Measurements from ENCODE around the gene LAMA4.

- TF ChIP-seq TAF1 (conservative IDR thresholded peaks at IDR 0.05): no peak
- TF ChIP-seq, protein P1, sequence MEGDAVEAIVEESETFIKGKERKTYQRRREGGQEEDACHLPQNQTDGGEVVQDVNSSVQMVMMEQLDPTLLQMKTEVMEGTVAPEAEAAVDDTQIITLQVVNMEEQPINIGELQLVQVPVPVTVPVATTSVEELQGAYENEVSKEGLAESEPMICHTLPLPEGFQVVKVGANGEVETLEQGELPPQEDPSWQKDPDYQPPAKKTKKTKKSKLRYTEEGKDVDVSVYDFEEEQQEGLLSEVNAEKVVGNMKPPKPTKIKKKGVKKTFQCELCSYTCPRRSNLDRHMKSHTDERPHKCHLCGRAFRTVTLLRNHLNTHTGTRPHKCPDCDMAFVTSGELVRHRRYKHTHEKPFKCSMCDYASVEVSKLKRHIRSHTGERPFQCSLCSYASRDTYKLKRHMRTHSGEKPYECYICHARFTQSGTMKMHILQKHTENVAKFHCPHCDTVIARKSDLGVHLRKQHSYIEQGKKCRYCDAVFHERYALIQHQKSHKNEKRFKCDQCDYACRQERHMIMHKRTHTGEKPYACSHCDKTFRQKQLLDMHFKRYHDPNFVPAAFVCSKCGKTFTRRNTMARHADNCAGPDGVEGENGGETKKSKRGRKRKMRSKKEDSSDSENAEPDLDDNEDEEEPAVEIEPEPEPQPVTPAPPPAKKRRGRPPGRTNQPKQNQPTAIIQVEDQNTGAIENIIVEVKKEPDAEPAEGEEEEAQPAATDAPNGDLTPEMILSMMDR (IDR thresholded peaks at IDR 0.05; ENCODE audit: low read depth, low read length, missing input control): no peak
Measured at GRCh38 chr6:112195166-112195565, 59.2 kb downstream of the LAMA4 start.

Data from liver (tissue), 3 donors.